Endothelial cell (in vitro differentiated cells): Measurements from ENCODE around the gene VDR. TPM values are rescaled to one million over a fixed set of nuclear protein-coding genes. Genes with fewer than 3 reads are reported as not detected.

Experiments
- DNase-seq: peaks from one replicate; pipeline ENCODE4 v3.0.0; 2021; ENCODE audit warnings: low spot score
- H3K27ac Mint-ChIP-seq: one replicate; pipeline ENCODE4 v1.8.0; 2021; ENCODE audit warnings: mixed read lengths, inconsistent platforms; ENCODE audit not compliant: unreplicated experiment
- H3K27me3 Mint-ChIP-seq: one replicate; pipeline ENCODE4 v1.8.0; 2021; ENCODE audit warnings: mild to moderate bottlenecking, moderate library complexity, mixed read lengths, inconsistent platforms; ENCODE audit not compliant: unreplicated experiment
- H3K36me3 Mint-ChIP-seq: one replicate; pipeline ENCODE4 v1.8.0; 2021; ENCODE audit warnings: mild to moderate bottlenecking, low read depth, mixed read lengths, inconsistent platforms; ENCODE audit not compliant: unreplicated experiment
- H3K4me1 Mint-ChIP-seq: one replicate; pipeline ENCODE4 v1.8.0; 2021; ENCODE audit warnings: mild to moderate bottlenecking, mixed read lengths, inconsistent platforms; ENCODE audit not compliant: unreplicated experiment
- H3K4me3 Mint-ChIP-seq: one replicate; pipeline ENCODE4 v1.8.0; 2021; ENCODE audit warnings: mild to moderate bottlenecking, mixed read lengths, inconsistent platforms; ENCODE audit not compliant: unreplicated experiment
- H3K9me3 Mint-ChIP-seq: one replicate; pipeline ENCODE4 v1.8.0; 2021; ENCODE audit warnings: mixed read lengths, inconsistent platforms; ENCODE audit not compliant: unreplicated experiment
- total RNA-seq: library from RNA; stranded (reverse); fragmentation: NEBNext Ultra II Directional; extraction: Animal tissue kit (Norgen Biotek cat#: 25700); gene quantifications from one replicate; pipeline ENCODE4 v1.2.1, GENCODE V29; 2021; ENCODE audit not compliant: unreplicated experiment
- TF ChIP-seq, protein P1 (sequence below): fragments of 200-600 bp; sonication (generic); IDR thresholded peaks from one replicate; pipeline ENCODE4 v1.5.0; 2021; ENCODE audit warnings: antibody characterized with exemption; ENCODE audit not compliant: unreplicated experiment

The VDR gene
- total RNA-seq, 1 donor from 2014 or later, result 2.3 TPM

DNA sequence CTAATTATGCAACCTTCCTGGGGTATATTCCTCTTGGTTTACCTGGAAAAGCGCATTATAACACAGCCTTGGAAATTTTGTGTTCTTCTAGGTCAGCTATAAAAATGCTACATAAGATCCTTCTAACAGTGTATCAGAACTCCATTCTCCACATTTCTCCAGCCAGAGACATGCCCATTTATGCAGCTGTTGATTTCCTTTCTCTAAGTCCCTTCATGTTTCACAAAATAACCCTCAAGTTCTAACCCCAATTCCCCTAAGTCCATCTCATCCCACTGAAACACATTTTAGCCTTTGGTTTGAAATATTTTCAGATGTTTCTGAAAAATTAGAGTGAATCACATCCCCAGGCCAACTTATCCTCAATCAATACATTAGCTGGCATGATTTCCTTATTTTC is 64.2 kb downstream of the VDR start:
- H3K9me3 Mint-ChIP-seq, result no peaks in the 10 kb centered on the region
- peaks cover 6% of the 10 kb centered on the region for H3K36me3 Mint-ChIP-seq
- H3K4me1 Mint-ChIP-seq, result peaks cover 43% of the 10 kb centered on the region
- H3K27me3 Mint-ChIP-seq, result peaks cover 11% of the 10 kb centered on the region
- H3K4me3 Mint-ChIP-seq, result no peak overlapping the region
- no peak for DNase-seq
- H3K27ac Mint-ChIP-seq, result peak overlapping the region; percentile 68
- TF ChIP-seq, protein P1, sequence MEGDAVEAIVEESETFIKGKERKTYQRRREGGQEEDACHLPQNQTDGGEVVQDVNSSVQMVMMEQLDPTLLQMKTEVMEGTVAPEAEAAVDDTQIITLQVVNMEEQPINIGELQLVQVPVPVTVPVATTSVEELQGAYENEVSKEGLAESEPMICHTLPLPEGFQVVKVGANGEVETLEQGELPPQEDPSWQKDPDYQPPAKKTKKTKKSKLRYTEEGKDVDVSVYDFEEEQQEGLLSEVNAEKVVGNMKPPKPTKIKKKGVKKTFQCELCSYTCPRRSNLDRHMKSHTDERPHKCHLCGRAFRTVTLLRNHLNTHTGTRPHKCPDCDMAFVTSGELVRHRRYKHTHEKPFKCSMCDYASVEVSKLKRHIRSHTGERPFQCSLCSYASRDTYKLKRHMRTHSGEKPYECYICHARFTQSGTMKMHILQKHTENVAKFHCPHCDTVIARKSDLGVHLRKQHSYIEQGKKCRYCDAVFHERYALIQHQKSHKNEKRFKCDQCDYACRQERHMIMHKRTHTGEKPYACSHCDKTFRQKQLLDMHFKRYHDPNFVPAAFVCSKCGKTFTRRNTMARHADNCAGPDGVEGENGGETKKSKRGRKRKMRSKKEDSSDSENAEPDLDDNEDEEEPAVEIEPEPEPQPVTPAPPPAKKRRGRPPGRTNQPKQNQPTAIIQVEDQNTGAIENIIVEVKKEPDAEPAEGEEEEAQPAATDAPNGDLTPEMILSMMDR, result no peak

DNA sequence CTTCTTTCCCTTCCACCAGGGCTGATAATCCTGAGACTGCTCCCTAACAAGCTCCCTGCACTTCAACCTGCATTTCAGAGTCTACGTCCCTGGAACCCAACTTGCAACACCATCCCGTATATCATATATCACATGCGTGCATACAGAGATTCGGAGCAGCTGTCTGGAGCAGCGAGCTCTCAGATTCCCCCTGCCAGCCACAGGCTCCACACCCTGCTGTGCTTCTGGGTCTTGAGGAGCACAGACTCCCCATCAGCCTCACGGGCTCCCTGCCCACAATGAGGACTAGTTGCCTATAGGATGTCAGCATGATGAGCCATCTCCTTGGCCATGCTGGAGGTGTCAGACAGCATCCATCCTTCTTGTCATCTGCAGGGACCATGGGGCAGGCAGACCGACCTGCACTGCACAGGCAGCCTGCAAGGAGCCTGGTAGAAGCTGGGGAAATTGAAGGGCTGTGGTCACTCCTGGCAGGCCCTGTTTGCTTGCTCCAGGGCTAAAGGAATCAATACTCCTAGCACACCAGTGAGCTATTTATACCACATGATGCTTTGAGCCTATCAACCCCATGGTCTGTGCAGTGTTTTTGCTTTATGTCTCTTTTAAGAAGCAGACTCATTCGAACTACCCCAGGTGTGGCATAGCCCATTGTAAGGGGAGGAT is 65.4 kb downstream of the VDR start:
- peaks cover 54% of the 10 kb centered on the region for H3K4me1 Mint-ChIP-seq
- H3K27me3 Mint-ChIP-seq, result peaks cover 12% of the 10 kb centered on the region
- no peaks in the 10 kb centered on the region for H3K9me3 Mint-ChIP-seq
- peak overlapping the region; percentile 28 for H3K4me3 Mint-ChIP-seq
- no peak for DNase-seq
- TF ChIP-seq, protein P1, result no peak
- H3K36me3 Mint-ChIP-seq, result no peaks in the 10 kb centered on the region
- no peak overlapping the region for H3K27ac Mint-ChIP-seq

DNA sequence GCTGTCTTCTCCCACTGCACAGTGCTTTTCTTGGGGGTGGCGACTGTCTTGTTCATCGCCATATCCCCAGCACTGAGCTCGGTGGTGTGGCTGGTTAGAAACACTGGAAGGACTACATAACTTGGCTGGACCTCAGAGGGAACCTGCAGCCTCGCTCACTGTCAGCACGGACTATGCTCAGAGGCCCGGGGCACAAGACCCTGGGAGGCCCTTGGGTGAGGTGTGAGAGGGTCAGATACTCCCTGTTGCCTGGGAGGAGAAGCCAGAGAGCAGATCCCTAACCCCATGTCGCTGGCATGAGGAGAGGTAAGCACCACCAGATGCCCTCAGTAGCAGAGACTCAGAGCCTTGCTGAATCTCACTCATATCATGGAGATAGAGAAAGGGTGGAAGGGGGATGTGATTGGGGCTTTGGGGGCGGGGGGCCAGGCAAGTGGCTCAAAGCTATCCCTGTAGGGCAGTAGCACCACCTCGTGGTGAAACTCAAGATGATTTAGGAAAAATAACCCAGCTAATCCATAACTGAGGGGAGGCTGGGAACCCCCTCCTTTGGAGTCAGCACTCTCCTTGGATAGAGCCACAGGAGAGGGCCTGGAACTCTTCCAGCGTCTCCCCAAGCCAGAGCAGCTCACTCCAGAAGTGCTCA is 66.4 kb downstream of the VDR start:
- Mint-ChIP-seq H3K27ac (no peak overlapping the region), H3K4me1 (peaks cover 60% of the 10 kb centered on the region), H3K4me3 (no peak overlapping the region), H3K36me3 (no peaks in the 10 kb centered on the region), H3K27me3 (peaks cover 13% of the 10 kb centered on the region), H3K9me3 (no peaks in the 10 kb centered on the region)
- TF ChIP-seq, protein P1, result peak; percentile 48
- DNase-seq, result peak; percentile 43

DNA sequence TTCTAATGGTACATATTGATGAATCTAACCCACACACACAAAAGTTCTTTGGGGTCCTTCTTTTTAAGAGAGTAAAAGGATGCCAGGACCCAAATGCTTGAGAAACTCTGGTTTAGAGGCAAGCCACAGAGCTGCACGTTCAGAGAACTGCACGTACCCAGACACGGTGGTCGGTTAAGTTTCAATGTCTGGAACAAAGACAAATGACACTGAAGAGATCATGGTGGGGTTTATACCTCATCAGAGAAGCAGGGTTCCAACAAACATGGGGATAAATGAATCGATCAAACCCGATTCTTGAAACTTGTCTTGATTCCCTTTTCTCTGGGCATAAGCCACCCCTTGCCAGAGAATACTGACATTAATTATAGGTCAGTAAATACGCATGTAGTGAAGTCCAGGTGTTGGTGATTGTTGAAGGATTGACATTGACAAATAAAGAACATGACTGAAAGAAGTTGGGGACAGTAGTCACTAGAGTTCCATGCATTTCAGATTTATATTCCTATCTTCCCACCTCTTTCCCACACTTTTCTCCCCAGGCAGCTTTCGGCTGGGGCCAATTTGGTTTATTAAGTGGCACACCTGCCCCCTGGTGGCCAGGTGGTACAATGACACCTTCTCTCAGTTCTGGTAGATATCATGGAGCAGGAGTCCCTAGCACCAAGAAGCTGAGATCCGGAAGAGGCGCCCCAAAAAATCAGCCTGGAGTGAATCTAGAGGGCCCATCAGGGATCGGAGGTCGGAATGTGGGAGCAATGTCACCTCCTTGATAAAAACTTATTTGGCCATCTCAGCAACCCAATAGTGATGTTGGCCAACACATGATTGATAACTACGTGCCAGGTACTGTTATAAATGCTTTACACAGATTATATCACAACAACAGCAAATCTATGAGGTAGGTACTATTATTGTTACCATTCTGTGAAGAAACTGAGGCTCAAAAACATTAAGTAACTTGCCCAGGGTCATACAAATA is 67.3 kb downstream of the VDR start:
- TF ChIP-seq, protein P1, result peak; percentile 98
- Mint-ChIP-seq H3K27me3 (peaks cover 13% of the 10 kb centered on the region), H3K9me3 (no peaks in the 10 kb centered on the region), H3K4me1 (peaks cover 54% of the 10 kb centered on the region), H3K27ac (no peak overlapping the region), H3K4me3 (no peak overlapping the region), H3K36me3 (no peaks in the 10 kb centered on the region)
- DNase-seq, result peak; percentile 70
